PC-3 (cell line): ENCODE results near the gene TMEM147.

Source experiments
- EZH2 ChIP-seq: fragments of 300-600 bp; sonication (generic); IDR thresholded peaks from one replicate; pipeline ENCODE4 v1.6.1; 2017; ENCODE audit warnings: antibody characterized with exemption, mild to moderate bottlenecking, low read length; ENCODE audit not compliant: unreplicated experiment
- EZH2phosphoT487 ChIP-seq: fragments of 300-600 bp; sonication (generic); IDR thresholded peaks from 2 replicates; pipeline ENCODE4 v1.6.1; 2018; ENCODE audit warnings: mild to moderate bottlenecking, antibody characterized with exemption, low read length, borderline replicate concordance
- TF ChIP-seq, protein P1 (sequence below): fragments of 300-600 bp; sonication (generic); conservative IDR thresholded peaks from 2 replicates; pipeline ENCODE4 v1.5.1; 2017; ENCODE audit warnings: antibody characterized with exemption, low read depth, mild to moderate bottlenecking, low read length

DNA sequence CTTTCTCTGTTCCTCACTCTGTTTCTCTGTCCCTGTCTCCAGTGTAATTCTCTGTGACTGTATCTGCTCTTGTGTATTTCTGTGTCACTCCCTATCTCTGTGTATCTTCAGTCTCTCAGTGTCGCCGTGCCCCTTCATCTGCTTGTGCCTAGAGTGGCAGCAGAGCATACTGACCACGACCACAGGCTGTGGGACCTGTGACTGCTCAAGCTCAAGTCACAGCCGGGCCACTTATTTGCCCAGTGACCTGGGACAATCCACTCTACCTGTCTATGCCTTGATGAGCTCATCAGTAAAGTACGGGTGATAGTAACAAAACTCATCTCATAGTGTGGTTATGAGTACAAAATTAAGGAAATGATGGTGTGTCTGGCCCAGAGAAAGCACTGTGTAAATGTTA is 8.7 kb downstream of the TMEM147 start:
- TF ChIP-seq, protein P1, sequence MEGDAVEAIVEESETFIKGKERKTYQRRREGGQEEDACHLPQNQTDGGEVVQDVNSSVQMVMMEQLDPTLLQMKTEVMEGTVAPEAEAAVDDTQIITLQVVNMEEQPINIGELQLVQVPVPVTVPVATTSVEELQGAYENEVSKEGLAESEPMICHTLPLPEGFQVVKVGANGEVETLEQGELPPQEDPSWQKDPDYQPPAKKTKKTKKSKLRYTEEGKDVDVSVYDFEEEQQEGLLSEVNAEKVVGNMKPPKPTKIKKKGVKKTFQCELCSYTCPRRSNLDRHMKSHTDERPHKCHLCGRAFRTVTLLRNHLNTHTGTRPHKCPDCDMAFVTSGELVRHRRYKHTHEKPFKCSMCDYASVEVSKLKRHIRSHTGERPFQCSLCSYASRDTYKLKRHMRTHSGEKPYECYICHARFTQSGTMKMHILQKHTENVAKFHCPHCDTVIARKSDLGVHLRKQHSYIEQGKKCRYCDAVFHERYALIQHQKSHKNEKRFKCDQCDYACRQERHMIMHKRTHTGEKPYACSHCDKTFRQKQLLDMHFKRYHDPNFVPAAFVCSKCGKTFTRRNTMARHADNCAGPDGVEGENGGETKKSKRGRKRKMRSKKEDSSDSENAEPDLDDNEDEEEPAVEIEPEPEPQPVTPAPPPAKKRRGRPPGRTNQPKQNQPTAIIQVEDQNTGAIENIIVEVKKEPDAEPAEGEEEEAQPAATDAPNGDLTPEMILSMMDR = no peak
- TF ChIP-seq EZH2 (no peak), EZH2phosphoT487 (no peak)
